Measurements from ENCODE around the gene ZDHHC23.

The ZDHHC23 gene

DNA sequence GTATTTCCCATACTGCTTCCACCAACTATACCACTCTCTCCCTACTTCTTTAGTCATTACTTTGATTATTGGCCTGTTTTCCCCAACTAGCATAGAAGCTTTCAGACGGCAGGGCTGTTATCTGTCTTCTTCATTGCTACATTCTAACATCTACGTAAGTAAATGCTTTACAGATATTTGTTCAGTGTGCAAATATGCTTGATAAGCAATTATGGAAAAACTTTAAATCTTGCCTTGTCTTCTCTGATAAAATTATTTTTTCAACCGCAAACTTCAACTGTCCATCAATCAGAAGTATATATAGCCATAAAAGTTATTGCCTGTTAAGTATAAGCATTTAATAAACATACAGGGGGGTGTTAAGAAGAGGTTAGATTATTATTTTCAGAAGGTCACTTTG, 35.7 kb downstream of the ZDHHC23 start:
- no peak for DNase-seq (ENCODE audit: low read depth)
- H3K4me3 ChIP-seq (ENCODE audit: low read depth, low read length): no peak overlapping the region

DNA sequence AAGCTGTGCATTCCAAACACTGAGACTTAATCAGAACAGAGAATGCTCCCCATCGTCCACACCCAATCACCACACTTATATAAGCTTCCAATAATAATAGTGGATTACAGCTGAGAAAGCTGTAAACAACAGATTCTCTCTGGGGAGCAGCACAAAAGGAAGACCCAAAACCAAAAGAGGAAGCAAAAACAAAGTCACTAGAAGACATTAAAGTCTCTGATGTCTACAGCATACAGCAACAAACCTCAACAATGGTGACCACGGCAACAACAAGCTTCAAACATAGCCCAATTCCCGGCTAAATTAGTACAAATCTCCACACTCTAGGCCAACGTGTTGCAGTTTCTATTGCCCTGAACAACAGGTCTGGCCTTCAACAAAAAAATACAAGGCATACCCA, 37.7 kb downstream of the ZDHHC23 start:
- H3K4me3 ChIP-seq (ENCODE audit: low read depth, low read length): no peak overlapping the region

DNA sequence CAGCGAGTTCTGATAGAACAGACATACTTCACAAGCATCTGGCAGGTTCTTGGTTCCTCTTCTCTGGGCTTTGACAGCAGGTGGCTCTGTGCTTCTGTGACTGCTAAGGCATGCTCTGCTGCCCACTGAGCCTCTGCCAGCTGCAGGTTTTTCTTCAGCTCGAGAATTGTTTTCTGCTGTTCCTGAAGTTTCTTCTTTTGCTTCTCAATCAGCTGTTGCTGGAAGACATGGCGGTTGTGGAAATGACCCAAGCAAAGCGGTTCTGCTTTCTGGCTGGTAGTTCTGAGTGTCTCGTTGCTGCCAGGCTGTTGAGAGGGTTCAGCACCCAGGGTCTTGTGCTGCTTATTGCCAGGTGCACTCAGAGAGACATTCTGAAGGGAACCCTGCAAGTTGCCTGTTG, 57.7 kb downstream of the ZDHHC23 start:
- H3K4me3 ChIP-seq (ENCODE audit: low read depth, low read length): no peak overlapping the region
- DNase-seq (ENCODE audit: low read depth): no peak

More for the DNA sequence above, 37.7 kb downstream of the ZDHHC23 start:
- DNase-seq (ENCODE audit: low read depth): no peak

DNA sequence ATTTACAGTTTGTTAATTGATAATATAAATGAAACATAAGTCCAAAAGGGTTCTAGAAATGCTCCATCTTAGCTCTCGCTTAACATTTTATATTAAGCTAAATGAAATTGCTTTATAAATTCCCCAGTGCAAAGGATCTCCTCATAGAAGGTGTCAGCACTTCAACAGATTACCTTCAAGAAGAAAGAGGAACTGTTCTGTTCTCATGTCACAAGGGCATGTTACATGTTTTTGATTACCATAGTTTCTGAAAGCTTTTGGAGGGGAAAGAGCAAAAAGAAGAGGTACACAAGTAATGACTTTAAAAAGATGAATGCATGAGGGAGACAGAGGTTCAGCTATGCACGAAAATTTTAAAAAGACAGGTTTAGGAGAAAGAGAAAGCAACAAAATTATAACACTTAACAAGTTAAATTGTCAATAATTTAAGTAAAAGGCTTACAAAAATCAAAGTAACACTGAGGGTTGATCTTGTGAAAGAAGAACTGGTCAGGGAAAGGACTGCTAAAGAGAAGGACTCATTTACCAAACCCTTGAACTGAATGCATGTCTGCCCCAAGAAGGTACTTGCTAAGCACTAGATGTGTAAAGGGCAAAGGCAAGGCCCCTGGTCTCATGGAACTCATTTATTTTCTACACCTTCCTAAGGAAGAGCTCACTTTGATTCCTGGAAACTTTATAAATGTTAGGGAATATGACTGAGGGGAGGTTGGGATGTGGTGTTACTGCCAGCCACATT, 63.4 kb downstream of the ZDHHC23 start:
- H3K4me3 ChIP-seq (ENCODE audit: low read depth, low read length): no peak overlapping the region
- DNase-seq (ENCODE audit: low read depth): no peak

Data from skeletal muscle cell (primary cell).